HEK293 (cell line): ENCODE results near the gene LYZL1.

ENCODE experiments used
- MYNN ChIP-seq: fragments of 450-650 bp; formaldehyde crosslinking; IDR thresholded peaks from 2 replicates; pipeline ENCODE4 v1.5.1; 2016; ENCODE audit warnings: missing biosample characterization, missing genetic modification characterization, borderline replicate concordance
- PRDM1 ChIP-seq: fragments of 450-650 bp; formaldehyde crosslinking; IDR thresholded peaks from 2 replicates; pipeline ENCODE4; 2016; ENCODE audit warnings: missing biosample characterization, missing genetic modification characterization
- ZNF19 ChIP-seq: fragments of 450-650 bp; formaldehyde crosslinking; IDR thresholded peaks from 2 replicates; pipeline ENCODE4; 2016; ENCODE audit warnings: missing biosample characterization, missing genetic modification characterization, low read depth
- ZNF211 ChIP-seq: fragments of 450-650 bp; formaldehyde crosslinking; IDR thresholded peaks from 2 replicates; pipeline ENCODE4 v1.5.1; 2016; ENCODE audit warnings: low read depth, missing biosample characterization, missing genetic modification characterization
- ZNF292 ChIP-seq: fragments of 450-650 bp; formaldehyde crosslinking; IDR thresholded peaks from 2 replicates; pipeline ENCODE4 v1.5.1; 2016; ENCODE audit warnings: low read depth, missing biosample characterization, missing genetic modification characterization, borderline replicate concordance
- ZNF335 ChIP-seq: fragments of 450-650 bp; formaldehyde crosslinking; conservative IDR thresholded peaks from 2 replicates; pipeline ENCODE4 v1.5.1; 2016; ENCODE audit warnings: missing biosample characterization, missing genetic modification characterization
- ZNF350 ChIP-seq: fragments of 450-650 bp; formaldehyde crosslinking; IDR thresholded peaks from 2 replicates; pipeline ENCODE4 v1.5.0; 2017; ENCODE audit warnings: missing biosample characterization, mild to moderate bottlenecking, missing genetic modification characterization
- ZNF549 ChIP-seq: fragments of 450-650 bp; IDR thresholded peaks from 2 replicates; pipeline ENCODE4 v1.5.1; 2018; ENCODE audit warnings: missing biosample characterization, missing genetic modification characterization, mild to moderate bottlenecking, inconsistent platforms, moderate library complexity
- ZNF791 ChIP-seq: fragments of 450-650 bp; formaldehyde crosslinking; IDR thresholded peaks from 2 replicates; pipeline ENCODE4 v1.5.1; 2016; ENCODE audit warnings: missing biosample characterization, missing genetic modification characterization
- ZNF830 ChIP-seq: fragments of 450-650 bp; IDR thresholded peaks from 2 replicates; pipeline ENCODE4 v1.5.0; 2018; ENCODE audit warnings: missing biosample characterization, missing genetic modification characterization, low read depth, mild to moderate bottlenecking, moderate library complexity
- TF ChIP-seq, protein P1 (sequence below): fragments of 450-650 bp; formaldehyde crosslinking; IDR thresholded peaks from 2 replicates; pipeline ENCODE4 v1.5.1; 2016; ENCODE audit warnings: missing biosample characterization, missing genetic modification characterization
- TF ChIP-seq, protein P2 (sequence below): fragments of 450-650 bp; formaldehyde crosslinking; IDR thresholded peaks from 2 replicates; pipeline ENCODE4 v1.5.1; 2016; ENCODE audit warnings: missing biosample characterization, missing genetic modification characterization
- TF ChIP-seq, protein P3 (sequence below): fragments of 450-650 bp; formaldehyde crosslinking; optimal IDR thresholded peaks from 2 replicates; pipeline ENCODE3; 2016; ENCODE audit warnings: missing biosample characterization, mild to moderate bottlenecking, missing genetic modification characterization
- TF ChIP-seq, protein P4 (sequence below): fragments of 450-650 bp; formaldehyde crosslinking; IDR thresholded peaks from 2 replicates; pipeline ENCODE4 v1.5.1; 2017; ENCODE audit warnings: missing biosample characterization, missing genetic modification characterization

DNA sequence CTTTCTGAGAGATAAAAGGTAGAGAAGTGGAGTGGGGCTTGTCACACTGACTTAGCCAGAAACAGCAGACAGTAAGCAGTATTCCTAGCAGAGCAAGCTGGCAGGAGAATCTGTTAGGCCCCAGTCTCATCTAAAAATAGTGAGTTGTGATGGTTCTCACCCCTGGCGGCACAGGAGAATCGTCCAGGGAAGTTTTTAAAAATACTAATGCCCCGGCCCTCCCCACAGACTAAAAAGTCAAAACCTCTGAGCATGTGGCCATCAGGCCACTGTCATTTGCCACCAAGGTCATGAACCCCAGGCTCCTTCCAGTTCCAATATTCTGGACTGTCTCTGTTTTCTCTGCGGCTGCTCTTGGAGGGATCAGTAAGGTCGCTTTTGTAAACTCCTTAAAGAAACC lies 34.0 kb downstream of the LYZL1 start:
- TF ChIP-seq, protein P1, sequence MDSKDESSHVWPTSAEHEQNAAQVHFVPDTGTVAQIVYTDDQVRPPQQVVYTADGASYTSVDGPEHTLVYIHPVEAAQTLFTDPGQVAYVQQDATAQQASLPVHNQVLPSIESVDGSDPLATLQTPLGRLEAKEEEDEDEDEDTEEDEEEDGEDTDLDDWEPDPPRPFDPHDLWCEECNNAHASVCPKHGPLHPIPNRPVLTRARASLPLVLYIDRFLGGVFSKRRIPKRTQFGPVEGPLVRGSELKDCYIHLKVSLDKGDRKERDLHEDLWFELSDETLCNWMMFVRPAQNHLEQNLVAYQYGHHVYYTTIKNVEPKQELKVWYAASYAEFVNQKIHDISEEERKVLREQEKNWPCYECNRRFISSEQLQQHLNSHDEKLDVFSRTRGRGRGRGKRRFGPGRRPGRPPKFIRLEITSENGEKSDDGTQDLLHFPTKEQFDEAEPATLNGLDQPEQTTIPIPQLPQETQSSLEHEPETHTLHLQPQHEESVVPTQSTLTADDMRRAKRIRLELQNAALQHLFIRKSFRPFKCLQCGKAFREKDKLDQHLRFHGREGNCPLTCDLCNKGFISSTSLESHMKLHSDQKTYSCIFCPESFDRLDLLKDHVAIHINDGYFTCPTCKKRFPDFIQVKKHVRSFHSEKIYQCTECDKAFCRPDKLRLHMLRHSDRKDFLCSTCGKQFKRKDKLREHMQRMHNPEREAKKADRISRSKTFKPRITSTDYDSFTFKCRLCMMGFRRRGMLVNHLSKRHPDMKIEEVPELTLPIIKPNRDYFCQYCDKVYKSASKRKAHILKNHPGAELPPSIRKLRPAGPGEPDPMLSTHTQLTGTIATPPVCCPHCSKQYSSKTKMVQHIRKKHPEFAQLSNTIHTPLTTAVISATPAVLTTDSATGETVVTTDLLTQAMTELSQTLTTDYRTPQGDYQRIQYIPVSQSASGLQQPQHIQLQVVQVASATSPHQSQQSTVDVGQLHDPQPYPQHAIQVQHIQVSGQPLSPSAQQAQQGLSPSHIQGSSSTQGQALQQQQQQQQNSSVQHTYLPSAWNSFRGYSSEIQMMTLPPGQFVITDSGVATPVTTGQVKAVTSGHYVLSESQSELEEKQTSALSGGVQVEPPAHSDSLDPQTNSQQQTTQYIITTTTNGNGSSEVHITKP (tag by site-specific recombination) = no peak
- TF ChIP-seq, protein P2, sequence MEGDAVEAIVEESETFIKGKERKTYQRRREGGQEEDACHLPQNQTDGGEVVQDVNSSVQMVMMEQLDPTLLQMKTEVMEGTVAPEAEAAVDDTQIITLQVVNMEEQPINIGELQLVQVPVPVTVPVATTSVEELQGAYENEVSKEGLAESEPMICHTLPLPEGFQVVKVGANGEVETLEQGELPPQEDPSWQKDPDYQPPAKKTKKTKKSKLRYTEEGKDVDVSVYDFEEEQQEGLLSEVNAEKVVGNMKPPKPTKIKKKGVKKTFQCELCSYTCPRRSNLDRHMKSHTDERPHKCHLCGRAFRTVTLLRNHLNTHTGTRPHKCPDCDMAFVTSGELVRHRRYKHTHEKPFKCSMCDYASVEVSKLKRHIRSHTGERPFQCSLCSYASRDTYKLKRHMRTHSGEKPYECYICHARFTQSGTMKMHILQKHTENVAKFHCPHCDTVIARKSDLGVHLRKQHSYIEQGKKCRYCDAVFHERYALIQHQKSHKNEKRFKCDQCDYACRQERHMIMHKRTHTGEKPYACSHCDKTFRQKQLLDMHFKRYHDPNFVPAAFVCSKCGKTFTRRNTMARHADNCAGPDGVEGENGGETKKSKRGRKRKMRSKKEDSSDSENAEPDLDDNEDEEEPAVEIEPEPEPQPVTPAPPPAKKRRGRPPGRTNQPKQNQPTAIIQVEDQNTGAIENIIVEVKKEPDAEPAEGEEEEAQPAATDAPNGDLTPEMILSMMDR (tag by site-specific recombination) = no peak
- TF ChIP-seq, protein P3, sequence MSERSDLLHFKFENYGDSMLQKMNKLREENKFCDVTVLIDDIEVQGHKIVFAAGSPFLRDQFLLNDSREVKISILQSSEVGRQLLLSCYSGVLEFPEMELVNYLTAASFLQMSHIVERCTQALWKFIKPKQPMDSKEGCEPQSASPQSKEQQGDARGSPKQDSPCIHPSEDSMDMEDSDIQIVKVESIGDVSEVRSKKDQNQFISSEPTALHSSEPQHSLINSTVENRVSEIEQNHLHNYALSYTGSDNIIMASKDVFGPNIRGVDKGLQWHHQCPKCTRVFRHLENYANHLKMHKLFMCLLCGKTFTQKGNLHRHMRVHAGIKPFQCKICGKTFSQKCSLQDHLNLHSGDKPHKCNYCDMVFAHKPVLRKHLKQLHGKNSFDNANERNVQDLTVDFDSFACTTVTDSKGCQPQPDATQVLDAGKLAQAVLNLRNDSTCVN (tag by site-specific recombination) = no peak
- TF ChIP-seq, protein P4, sequence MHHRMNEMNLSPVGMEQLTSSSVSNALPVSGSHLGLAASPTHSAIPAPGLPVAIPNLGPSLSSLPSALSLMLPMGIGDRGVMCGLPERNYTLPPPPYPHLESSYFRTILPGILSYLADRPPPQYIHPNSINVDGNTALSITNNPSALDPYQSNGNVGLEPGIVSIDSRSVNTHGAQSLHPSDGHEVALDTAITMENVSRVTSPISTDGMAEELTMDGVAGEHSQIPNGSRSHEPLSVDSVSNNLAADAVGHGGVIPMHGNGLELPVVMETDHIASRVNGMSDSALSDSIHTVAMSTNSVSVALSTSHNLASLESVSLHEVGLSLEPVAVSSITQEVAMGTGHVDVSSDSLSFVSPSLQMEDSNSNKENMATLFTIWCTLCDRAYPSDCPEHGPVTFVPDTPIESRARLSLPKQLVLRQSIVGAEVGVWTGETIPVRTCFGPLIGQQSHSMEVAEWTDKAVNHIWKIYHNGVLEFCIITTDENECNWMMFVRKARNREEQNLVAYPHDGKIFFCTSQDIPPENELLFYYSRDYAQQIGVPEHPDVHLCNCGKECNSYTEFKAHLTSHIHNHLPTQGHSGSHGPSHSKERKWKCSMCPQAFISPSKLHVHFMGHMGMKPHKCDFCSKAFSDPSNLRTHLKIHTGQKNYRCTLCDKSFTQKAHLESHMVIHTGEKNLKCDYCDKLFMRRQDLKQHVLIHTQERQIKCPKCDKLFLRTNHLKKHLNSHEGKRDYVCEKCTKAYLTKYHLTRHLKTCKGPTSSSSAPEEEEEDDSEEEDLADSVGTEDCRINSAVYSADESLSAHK (tag by site-specific recombination) = no peak
- no peak for TF ChIP-seq ZNF791
- no peak for TF ChIP-seq ZNF549 (tag by site-specific recombination)
- TF ChIP-seq ZNF292 (tag by site-specific recombination) = no peak
- no peak for TF ChIP-seq ZNF19
- TF ChIP-seq ZNF211 = no peak
- TF ChIP-seq ZNF350 (tag by site-specific recombination) = no peak
- no peak for TF ChIP-seq ZNF335 (tag by site-specific recombination)
- TF ChIP-seq PRDM1 (tag by site-specific recombination) = no peak
- no peak for TF ChIP-seq MYNN (tag by site-specific recombination)
- no peak for TF ChIP-seq ZNF830
